HEK293T (cell line): ENCODE measurements around the gene CTIF.

Experiments used
- BHLHE40 ChIP-seq: fragments of 450-650 bp; IDR thresholded peaks from 2 replicates; pipeline ENCODE4 v1.6.1; 2016; ENCODE audit warnings: mild to moderate bottlenecking, moderate library complexity, borderline replicate concordance
- FOXM1 ChIP-seq: fragments of 450-650 bp; IDR thresholded peaks from 2 replicates; pipeline ENCODE4 v1.6.1; 2017; ENCODE audit warnings: mild to moderate bottlenecking, borderline replicate concordance
- LEF1 ChIP-seq: fragments of 450-650 bp; IDR thresholded peaks from 2 replicates; pipeline ENCODE4 v1.6.1; 2017; ENCODE audit warnings: mild to moderate bottlenecking, borderline replicate concordance
- SP1 ChIP-seq: fragments of 450-650 bp; IDR thresholded peaks from 2 replicates; pipeline ENCODE4 v1.6.1; 2017
- TARDBP ChIP-seq: fragments of 450-650 bp; IDR thresholded peaks from 2 replicates; pipeline ENCODE4 v1.6.1; 2016
- ZNF384 ChIP-seq: fragments of 450-650 bp; IDR thresholded peaks from 2 replicates; pipeline ENCODE4 v1.6.1; 2016
- TF ChIP-seq, protein P1 (sequence below): fragments of 450-650 bp; IDR thresholded peaks from 2 replicates; pipeline ENCODE4 v1.6.1; 2016

DNA sequence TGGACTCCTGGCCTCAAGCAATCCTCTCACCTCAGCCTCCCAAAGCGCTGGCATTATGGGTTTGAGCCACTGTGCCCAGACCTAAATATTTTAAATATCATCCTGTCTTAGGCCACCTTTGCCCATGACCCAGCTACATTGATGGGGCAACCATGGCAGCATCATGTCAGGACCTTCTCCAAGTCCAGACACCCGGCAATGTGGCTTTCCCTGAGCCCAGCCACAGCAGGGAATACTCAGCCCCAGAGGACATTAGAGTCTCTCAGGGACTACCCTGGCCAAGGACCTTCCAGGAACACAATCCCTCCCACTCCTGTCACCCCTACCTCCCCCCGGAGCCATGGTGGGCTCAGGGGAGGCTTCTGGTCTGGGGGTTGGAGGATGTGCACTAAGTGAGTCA is 339.1 kb downstream of the CTIF start:
- TF ChIP-seq, protein P1, sequence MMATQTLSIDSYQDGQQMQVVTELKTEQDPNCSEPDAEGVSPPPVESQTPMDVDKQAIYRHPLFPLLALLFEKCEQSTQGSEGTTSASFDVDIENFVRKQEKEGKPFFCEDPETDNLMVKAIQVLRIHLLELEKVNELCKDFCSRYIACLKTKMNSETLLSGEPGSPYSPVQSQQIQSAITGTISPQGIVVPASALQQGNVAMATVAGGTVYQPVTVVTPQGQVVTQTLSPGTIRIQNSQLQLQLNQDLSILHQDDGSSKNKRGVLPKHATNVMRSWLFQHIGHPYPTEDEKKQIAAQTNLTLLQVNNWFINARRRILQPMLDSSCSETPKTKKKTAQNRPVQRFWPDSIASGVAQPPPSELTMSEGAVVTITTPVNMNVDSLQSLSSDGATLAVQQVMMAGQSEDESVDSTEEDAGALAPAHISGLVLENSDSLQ, result no peak
- TF ChIP-seq BHLHE40 (no peak), FOXM1 (no peak), LEF1 (no peak), ZNF384 (no peak), SP1 (no peak), TARDBP (no peak)
